ENCODE data around the gene ANKRD44. TPM values are rescaled to one million over a fixed set of nuclear protein-coding genes. Genes with fewer than 3 reads are reported as not detected.

The ANKRD44 gene
- polyA plus RNA-seq, 12 donors, result 11.2 to 34.8 (median 21.1) TPM; not detected in 1

- no peak for DNase-seq
Measured at GRCh38 chr2:196959281-196959680, 351.3 kb downstream of the ANKRD44 start.

DNA sequence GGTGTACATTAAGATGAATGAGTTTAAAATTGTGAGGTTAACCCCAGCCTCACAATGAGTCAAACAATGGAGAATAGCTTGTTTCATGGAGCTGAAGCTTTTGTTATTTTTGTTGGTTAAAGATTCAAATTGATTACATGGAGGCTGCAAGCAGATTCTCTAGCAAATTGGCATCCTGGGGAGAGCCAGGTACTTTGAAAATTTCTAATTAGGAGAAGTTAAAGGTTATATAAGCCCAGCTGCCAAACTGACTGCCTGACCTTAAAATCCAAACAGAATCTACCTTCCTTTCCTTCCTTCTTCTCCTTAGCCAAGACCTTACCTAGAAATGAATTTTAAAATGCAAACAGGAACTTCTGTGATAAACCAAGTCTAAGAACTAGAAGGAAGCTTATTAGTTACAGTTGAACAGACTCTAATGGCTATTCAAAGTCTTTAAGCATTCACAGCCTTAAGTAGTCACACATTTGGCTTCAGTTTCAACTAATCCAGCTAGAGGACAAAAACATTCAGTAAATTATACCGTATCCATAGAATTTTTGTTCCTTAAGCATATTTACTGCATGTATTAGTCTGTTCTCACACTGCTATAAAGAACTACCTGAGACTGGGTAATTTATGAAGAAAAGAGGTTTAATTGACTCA, 352.6 kb downstream of the ANKRD44 start:
- no peak for DNase-seq

DNA sequence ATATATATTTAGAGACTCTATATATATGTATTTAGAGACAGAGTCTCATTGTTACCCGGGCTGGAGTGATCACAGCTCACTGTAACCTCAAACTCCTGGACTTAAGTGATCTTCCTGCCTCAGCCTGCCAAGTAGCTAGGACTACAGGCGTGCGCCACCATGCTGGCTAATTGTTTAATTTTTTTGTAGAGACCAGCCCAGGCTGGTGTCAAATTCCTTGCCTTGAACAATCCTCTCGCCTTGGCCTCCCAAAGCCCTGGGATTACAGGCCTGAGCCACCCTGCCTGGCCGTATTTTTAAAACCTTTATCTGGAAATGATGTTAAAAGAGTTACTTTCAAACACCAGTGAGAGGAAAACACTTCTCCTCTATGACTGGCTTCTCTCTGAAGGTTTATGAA, 353.1 kb downstream of the ANKRD44 start:
- no peak for DNase-seq

DNA sequence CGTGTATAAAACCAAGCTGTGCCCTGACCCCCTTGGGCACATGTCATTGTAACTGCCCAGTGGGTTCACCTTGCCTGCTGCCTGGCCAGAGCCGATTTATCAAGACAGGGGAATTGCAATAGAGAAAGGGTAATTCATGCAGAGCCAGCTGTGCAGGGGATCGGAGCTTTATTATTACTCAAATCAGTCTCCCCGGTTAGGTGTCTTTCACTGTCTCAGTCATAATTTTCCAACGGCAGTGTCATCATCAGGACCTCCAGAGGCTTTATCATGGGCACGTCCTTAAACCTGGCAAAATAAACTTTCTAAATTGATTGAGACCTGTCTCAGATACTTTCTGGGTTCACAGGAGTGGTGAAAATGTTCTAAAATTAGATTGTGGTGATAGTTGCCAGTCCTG, 354.5 kb downstream of the ANKRD44 start:
- DNase-seq, result no peak

DNA sequence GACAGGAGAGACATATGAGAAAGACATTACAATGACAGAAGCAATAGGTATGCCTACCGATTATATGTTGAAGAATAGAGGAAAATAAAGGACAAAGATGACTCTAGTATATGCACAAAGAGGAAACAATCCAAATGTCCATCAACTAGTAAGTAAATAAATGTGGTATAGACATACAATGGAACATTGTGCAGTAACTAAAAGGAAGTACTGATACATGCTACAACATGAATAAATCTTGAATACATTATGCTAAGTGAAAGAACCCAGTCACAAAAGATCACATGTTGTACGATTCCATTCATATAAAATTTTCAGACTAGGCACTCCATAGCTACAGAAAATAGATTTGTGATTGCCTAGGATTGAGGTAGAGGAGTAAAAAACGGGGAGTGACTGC, 355.5 kb downstream of the ANKRD44 start:
- no peak for DNase-seq

DNA sequence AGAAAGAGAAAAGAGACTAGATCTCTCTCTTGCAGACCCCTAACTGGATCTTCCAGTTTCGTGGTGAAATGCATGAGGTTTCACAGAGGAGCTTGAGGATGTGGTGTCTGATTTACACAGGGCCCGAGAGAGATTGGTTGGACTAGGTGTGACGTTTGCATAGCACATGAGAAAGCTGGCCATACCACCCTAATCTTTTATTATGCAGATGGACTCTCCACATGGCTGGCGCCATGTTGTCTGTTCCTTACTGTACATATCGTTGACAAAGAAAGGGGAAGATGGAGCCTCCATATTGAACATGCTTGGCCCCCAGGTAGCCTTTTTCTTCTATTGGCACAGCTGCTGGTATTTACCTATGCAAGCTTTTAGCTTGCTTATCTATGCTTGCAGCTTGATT, 356.6 kb downstream of the ANKRD44 start:
- no peak for DNase-seq

- no peak for DNase-seq
Measured at GRCh38 chr2:196952936-196953335, 357.6 kb downstream of the ANKRD44 start.

GRCh38 chr2:196951973-196952372, 358.6 kb downstream of the ANKRD44 start:
- no peak for DNase-seq

DNA sequence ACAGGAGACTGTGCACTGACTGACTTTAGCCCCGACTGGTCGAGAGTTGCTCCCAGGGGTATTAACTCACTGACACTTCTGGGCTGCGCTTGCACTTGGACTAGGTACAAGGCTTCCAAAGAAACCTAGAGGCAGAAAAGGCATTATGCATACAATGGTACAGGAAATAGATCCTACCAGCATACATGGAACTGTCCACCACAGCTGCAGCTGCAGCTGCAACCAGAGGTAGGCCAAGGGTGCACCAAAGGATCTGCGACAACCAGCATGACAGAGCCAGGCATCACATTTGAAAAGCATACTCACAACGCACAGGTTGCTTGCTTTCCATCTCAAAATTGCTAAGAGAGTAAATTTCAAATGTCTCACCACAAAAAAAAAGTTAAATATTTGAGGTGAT, 361.5 kb downstream of the ANKRD44 start:
- DNase-seq, result no peak

DNA sequence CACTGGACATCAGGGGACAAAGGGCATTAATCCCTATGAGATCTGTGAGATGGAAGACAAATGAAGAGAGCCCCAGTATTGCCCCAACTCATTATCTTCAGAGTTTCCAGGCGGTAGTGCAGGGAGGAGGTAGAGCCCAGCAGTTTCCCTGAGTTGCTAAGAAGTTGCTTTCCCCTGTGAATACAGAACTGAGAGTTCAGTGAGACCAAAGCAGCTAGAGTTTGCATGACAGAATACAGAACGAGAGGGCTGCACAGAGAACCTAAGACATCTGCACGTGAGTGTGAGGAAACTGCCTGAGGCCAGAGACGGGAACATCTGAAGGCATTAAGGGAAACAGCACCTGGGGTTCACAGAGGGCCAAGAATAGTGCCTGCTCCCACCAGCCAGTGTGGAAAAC, 366.0 kb downstream of the ANKRD44 start:
- DNase-seq, result no peak

DNA sequence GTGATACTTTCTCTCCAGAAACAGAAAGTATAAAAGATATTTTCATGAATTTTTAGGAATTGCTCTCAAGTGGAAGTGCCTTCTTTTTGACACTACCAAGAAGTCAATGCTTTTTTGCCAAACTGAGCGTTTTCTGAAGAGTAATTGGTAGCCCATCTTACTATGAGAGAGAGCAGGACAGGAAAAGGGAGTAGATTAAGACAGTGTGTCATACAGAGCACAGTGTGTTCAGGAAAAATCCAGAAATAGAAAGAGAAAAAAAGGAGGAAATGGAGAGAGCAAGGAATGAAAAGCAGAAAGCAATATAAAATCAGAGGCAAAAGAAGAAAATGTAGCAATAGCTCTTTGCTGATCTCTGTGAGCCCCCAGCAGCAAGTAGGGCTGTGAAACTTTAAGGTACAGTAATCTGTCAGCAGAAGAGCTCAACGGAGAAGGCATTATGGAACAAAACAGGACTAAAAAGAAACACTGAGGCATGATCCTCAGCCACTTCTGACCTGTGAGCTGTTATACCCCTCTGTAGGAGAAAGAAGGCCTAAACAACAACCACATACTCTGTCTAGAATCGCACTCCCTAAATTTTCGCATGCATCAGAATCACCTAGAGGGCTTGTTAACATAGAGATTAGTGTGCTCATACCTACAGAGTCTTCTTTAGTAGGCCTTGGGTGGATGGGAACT, 369.0 kb downstream of the ANKRD44 start:
- DNase-seq, result no peak

DNA sequence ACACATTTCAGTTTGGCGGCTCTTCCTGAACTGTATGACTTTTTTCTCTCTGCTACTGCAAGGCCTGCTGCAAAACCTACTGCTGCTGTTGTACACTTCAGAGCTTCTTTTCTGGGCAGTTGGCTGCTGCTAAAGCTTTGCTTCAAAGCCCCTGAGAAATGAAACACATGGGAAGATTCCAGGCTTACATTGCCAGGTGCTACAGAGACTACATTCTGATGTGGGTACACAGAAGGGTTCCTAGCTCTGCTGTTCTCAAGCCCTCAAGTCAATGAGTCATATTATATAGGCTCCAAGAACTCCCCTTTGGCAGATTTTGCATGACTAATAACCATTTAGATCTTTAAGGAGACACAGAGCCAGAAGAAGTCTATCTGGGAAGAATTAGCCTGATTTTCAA, 371.2 kb downstream of the ANKRD44 start:
- DNase-seq, result no peak

Other genes starting within 250 kb of the ANKRD44 start
- gene SF3B1, start 124.2 kb upstream of the ANKRD44 start, polyA plus RNA-seq (ENCODE audit: insufficient read length in 12 of 12), result 100 to 1,000 TPM; 239 to 458 (median 345) TPM
- 100 to 1,000 TPM in 1 of 12 donors, 10 to 100 TPM in 10, 1 to 10 TPM in 1; 4.7 to 261 (median 13.5) TPM for gene COQ10B, start 142.8 kb upstream of the ANKRD44 start, polyA plus RNA-seq (ENCODE audit: insufficient read length in 12 of 12)
- 100 to 1,000 TPM in 11 of 12 donors, not detected in 1; 208 to 330 (median 285) TPM for gene HSPD1, start 189.1 kb upstream of the ANKRD44 start, polyA plus RNA-seq (ENCODE audit: insufficient read length in 12 of 12)
- 100 to 1,000 TPM in 10 of 12 donors, 10 to 100 TPM in 1, not detected in 1; 68.0 to 142 (median 130) TPM for gene HSPE1, start 189.6 kb upstream of the ANKRD44 start, polyA plus RNA-seq (ENCODE audit: insufficient read length in 12 of 12)
- gene MOB4, start 205.3 kb upstream of the ANKRD44 start, polyA plus RNA-seq (ENCODE audit: insufficient read length in 12 of 12), result 10 to 100 TPM in 11 of 12 donors, not detected in 1; 24.8 to 53.6 (median 50.8) TPM

Measured in muscle of arm (tissue), 12 donors.